Stimulated activated naive CD8-positive, alpha-beta T cell treated with anti-CD3 and anti-CD28 coated beads, Interleukin-15, Interleukin-2, amounts not matched to agents 100 ng/mL and 50 ng/mL, for 24 hours (primary cell): ENCODE measurements around the gene TFCP2.

Experiments
- H3K27ac Mint-ChIP-seq: one replicate; pipeline ENCODE4 v1.8.0; 2021; ENCODE audit warnings: mild to moderate bottlenecking, mixed read lengths
- H3K27me3 Mint-ChIP-seq: one replicate; pipeline ENCODE4 v1.8.0; 2021; ENCODE audit warnings: mixed read lengths
- H3K36me3 Mint-ChIP-seq: one replicate; pipeline ENCODE4 v1.8.0; 2021; ENCODE audit warnings: low read depth, mixed read lengths
- H3K4me1 Mint-ChIP-seq: one replicate; pipeline ENCODE4 v1.8.0; 2021; ENCODE audit warnings: low read depth, mixed read lengths
- H3K4me3 Mint-ChIP-seq: one replicate; pipeline ENCODE4 v1.8.0; 2021; ENCODE audit warnings: mild to moderate bottlenecking, mixed read lengths
- H3K9me3 Mint-ChIP-seq: one replicate; pipeline ENCODE4 v1.8.0; 2021; ENCODE audit warnings: mixed read lengths

Gene TFCP2

GRCh38 chr12:51202718-51203117 is 29.8 kb upstream of the TFCP2 start:
- H3K27ac Mint-ChIP-seq, result no peak overlapping the region

GRCh38 chr12:51200806-51201205 is 27.9 kb upstream of the TFCP2 start:
- no peak overlapping the region for H3K27ac Mint-ChIP-seq
- no peak overlapping the region for H3K4me3 Mint-ChIP-seq
- H3K36me3 Mint-ChIP-seq, result no peaks in the 10 kb centered on the region
- no peaks in the 10 kb centered on the region for H3K9me3 Mint-ChIP-seq
- H3K27me3 Mint-ChIP-seq, result no peaks in the 10 kb centered on the region
- H3K4me1 Mint-ChIP-seq, result no peaks in the 10 kb centered on the region

More at GRCh38 chr12:51202718-51203117, 29.8 kb upstream of the TFCP2 start:
- no peaks in the 10 kb centered on the region for H3K36me3 Mint-ChIP-seq
- H3K9me3 Mint-ChIP-seq, result no peaks in the 10 kb centered on the region
- H3K4me3 Mint-ChIP-seq, result no peak overlapping the region
- H3K4me1 Mint-ChIP-seq, result no peaks in the 10 kb centered on the region
- no peaks in the 10 kb centered on the region for H3K27me3 Mint-ChIP-seq

GRCh38 chr12:51200156-51200555 is 27.2 kb upstream of the TFCP2 start:
- Mint-ChIP-seq H3K27ac (no peak overlapping the region), H3K36me3 (no peaks in the 10 kb centered on the region), H3K9me3 (no peaks in the 10 kb centered on the region), H3K27me3 (no peaks in the 10 kb centered on the region), H3K4me1 (no peaks in the 10 kb centered on the region), H3K4me3 (no peak overlapping the region)

- Mint-ChIP-seq H3K27me3 (no peaks in the 10 kb centered on the region), H3K4me1 (no peaks in the 10 kb centered on the region), H3K27ac (no peak overlapping the region), H3K36me3 (no peaks in the 10 kb centered on the region), H3K4me3 (no peak overlapping the region), H3K9me3 (no peaks in the 10 kb centered on the region)
These were observed 26.5 kb upstream of the TFCP2 start for GRCh38 chr12:51199366-51199945.

GRCh38 chr12:51198568-51199365 is 25.8 kb upstream of the TFCP2 start:
- Mint-ChIP-seq H3K36me3 (no peaks in the 10 kb centered on the region), H3K9me3 (no peaks in the 10 kb centered on the region), H3K4me3 (no peak overlapping the region), H3K27me3 (no peaks in the 10 kb centered on the region), H3K27ac (no peak overlapping the region), H3K4me1 (no peaks in the 10 kb centered on the region)

- no peaks in the 10 kb centered on the region for H3K27me3 Mint-ChIP-seq
- no peaks in the 10 kb centered on the region for H3K9me3 Mint-ChIP-seq
- no peak overlapping the region for H3K27ac Mint-ChIP-seq
These were observed 25.0 kb upstream of the TFCP2 start for GRCh38 chr12:51197736-51198567.

GRCh38 chr12:51196547-51196946 is 23.6 kb upstream of the TFCP2 start:
- no peak overlapping the region for H3K4me3 Mint-ChIP-seq
- no peak overlapping the region for H3K27ac Mint-ChIP-seq
- no peaks in the 10 kb centered on the region for H3K27me3 Mint-ChIP-seq
- H3K9me3 Mint-ChIP-seq, result no peaks in the 10 kb centered on the region
- H3K4me1 Mint-ChIP-seq, result no peaks in the 10 kb centered on the region
- H3K36me3 Mint-ChIP-seq, result peaks cover 3% of the 10 kb centered on the region

More at GRCh38 chr12:51197736-51198567, 25.0 kb upstream of the TFCP2 start:
- Mint-ChIP-seq H3K36me3 (peaks cover 1% of the 10 kb centered on the region), H3K4me1 (no peaks in the 10 kb centered on the region), H3K4me3 (no peak overlapping the region)

DNA sequence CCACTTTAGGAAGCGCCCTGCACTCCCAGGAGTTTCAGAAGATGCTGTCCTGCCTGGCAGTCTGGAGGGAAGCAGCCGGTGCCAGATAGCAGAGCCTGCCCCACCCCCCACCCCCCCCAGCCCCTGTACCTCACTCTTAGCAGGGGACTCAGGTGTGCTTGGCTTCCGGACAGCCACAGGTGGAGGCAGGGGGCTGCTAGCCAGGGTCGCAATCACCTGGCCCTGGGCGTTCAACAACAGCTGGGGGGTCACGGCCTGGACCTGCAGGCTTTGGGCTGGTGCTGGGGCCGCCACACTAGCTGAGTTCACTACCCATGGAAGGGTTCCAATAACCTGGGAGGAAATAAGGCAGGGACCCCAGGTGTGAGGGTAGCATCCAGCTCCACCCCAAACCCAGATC is 22.9 kb upstream of the TFCP2 start:
- no peaks in the 10 kb centered on the region for H3K9me3 Mint-ChIP-seq
- H3K4me1 Mint-ChIP-seq, result no peaks in the 10 kb centered on the region
- no peak overlapping the region for H3K27ac Mint-ChIP-seq
- H3K27me3 Mint-ChIP-seq, result no peaks in the 10 kb centered on the region
- peaks cover 3% of the 10 kb centered on the region for H3K36me3 Mint-ChIP-seq
- no peak overlapping the region for H3K4me3 Mint-ChIP-seq

DNA sequence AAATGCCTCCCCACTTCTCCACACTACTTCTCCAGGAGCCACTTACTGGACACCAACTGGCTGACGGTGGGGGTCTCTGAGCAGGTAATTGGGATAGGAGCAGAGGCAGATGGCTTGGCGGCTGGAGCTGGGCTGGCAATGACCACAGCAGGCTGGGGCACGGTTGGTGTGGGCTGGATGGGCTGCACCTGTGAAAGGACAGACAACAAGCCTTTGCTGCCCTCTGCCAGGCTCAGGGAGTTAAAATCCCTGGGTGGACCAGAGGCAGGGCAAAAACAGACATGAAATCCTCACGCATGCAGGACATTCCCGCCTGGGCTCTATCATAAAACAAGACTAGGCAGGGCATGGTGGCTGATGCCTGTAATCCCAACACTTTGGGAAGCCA is 19.3 kb upstream of the TFCP2 start:
- no peaks in the 10 kb centered on the region for H3K4me1 Mint-ChIP-seq
- peaks cover 3% of the 10 kb centered on the region for H3K36me3 Mint-ChIP-seq
- no peak overlapping the region for H3K27ac Mint-ChIP-seq
- no peaks in the 10 kb centered on the region for H3K9me3 Mint-ChIP-seq
- no peaks in the 10 kb centered on the region for H3K27me3 Mint-ChIP-seq
- H3K4me3 Mint-ChIP-seq, result no peak overlapping the region

- Mint-ChIP-seq H3K27ac (no peak overlapping the region), H3K4me1 (no peaks in the 10 kb centered on the region), H3K36me3 (peaks cover 3% of the 10 kb centered on the region), H3K27me3 (no peaks in the 10 kb centered on the region), H3K4me3 (no peak overlapping the region), H3K9me3 (no peaks in the 10 kb centered on the region)
These were observed 18.8 kb upstream of the TFCP2 start for GRCh38 chr12:51191516-51192283.

DNA sequence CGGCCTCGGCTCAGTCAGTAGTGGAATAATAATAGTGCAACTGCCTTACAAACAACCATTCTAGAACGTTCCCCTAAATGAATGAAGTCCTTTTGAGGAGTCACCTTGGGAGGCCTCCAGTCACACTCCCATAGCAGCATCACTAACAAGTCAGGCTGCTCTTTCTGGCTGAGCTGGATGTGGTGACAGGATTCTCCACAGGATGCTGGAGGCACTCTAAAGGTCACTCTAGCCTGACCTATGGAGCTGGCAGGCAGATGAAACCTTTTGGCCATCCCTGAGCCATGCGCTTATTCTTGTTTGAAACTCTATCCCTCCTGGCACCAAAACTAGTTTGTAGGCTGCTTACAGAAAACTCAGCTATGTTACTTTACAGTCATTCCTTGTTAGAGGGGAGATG is 17.9 kb upstream of the TFCP2 start:
- Mint-ChIP-seq H3K27me3 (no peaks in the 10 kb centered on the region), H3K36me3 (peaks cover 3% of the 10 kb centered on the region), H3K4me3 (no peak overlapping the region), H3K4me1 (no peaks in the 10 kb centered on the region), H3K27ac (no peak overlapping the region), H3K9me3 (no peaks in the 10 kb centered on the region)

DNA sequence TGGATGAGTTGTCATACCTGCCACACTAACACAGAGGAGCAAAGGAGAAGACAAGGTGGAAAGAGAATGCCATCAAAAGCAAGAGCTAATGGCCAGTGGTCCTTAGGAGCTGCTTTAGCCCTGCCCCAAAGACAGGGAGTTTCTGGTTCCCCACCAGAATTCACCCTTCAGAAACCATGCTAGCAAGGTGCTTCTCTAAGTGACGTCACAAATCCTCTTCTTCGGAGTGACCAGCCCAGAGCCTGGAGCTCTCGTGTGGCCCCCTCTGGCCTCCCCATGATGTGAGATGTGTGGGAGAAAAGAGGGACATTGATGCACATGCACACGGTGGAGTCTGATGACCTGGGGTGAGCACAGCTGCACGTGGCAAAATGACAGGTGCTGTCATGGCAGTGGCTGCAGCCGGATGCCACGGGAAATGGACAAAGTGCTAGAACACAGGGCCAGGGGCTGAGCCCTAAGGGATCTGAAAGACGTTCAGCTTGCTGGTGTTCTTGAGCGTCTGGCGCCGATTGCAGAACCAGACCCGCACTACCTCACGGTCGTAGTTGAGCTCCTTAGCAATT is 16.9 kb upstream of the TFCP2 start:
- H3K36me3 Mint-ChIP-seq, result peaks cover 3% of the 10 kb centered on the region
- H3K4me3 Mint-ChIP-seq, result no peak overlapping the region
- no peaks in the 10 kb centered on the region for H3K27me3 Mint-ChIP-seq
- H3K4me1 Mint-ChIP-seq, result no peaks in the 10 kb centered on the region
- no peak overlapping the region for H3K27ac Mint-ChIP-seq
- H3K9me3 Mint-ChIP-seq, result no peaks in the 10 kb centered on the region

GRCh38 chr12:51188359-51189051 is 15.6 kb upstream of the TFCP2 start:
- no peaks in the 10 kb centered on the region for H3K27me3 Mint-ChIP-seq
- H3K4me3 Mint-ChIP-seq, result no peak overlapping the region
- H3K9me3 Mint-ChIP-seq, result no peaks in the 10 kb centered on the region
- H3K4me1 Mint-ChIP-seq, result no peaks in the 10 kb centered on the region
- H3K36me3 Mint-ChIP-seq, result peaks cover 3% of the 10 kb centered on the region
- H3K27ac Mint-ChIP-seq, result no peak overlapping the region
